IPS DF 19.7 (cell line): ENCODE data around the gene ZNF366.

Experiments
- DNase-seq: peaks from one replicate; pipeline ENCODE4 v3.0.0-alpha.2; 2013; ENCODE audit warnings: low read depth, low spot score

Gene ZNF366, protein sequence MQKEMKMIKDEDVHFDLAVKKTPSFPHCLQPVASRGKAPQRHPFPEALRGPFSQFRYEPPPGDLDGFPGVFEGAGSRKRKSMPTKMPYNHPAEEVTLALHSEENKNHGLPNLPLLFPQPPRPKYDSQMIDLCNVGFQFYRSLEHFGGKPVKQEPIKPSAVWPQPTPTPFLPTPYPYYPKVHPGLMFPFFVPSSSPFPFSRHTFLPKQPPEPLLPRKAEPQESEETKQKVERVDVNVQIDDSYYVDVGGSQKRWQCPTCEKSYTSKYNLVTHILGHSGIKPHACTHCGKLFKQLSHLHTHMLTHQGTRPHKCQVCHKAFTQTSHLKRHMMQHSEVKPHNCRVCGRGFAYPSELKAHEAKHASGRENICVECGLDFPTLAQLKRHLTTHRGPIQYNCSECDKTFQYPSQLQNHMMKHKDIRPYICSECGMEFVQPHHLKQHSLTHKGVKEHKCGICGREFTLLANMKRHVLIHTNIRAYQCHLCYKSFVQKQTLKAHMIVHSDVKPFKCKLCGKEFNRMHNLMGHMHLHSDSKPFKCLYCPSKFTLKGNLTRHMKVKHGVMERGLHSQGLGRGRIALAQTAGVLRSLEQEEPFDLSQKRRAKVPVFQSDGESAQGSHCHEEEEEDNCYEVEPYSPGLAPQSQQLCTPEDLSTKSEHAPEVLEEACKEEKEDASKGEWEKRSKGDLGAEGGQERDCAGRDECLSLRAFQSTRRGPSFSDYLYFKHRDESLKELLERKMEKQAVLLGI

GRCh38 chr5:72507231-72507906 lies at the start of gene ZNF366:
Gene ZNF366, minus strand, starts transcription at chr5:72507410. Its CDS starts 45,914 bp downstream, at chr5:72461496.
- DNase-seq = no peak

- DNase-seq = peak; percentile 42
Observed at GRCh38 chr5:72556351-72557166, 49.3 kb upstream of the ZNF366 start.

- no peak for DNase-seq
Observed at GRCh38 chr5:72555871-72556270, 48.7 kb upstream of the ZNF366 start.

- no peak for DNase-seq
Observed at GRCh38 chr5:72554897-72555296, 47.7 kb upstream of the ZNF366 start.

GRCh38 chr5:72552041-72552557 lies 44.9 kb upstream of the ZNF366 start:
- no peak for DNase-seq

DNA sequence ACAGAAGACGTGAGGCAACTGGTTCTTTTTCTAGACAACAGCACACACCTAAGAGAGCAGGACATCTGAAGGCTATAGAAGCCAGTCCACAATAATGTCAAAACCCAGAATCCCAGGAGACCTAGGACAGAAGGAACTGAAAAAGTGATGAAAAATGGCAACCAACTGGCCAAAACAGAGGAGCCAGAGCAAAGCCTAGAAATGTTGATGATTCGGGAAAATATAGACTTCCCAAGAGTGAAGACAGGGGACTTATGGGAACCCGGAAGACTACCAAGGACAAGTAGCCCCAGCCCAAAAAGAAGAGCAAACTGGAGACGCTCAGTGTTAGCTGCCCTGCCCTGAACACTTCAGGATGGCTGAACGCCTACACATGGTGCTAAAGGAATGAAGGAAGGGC lies 43.4 kb upstream of the ZNF366 start:
- DNase-seq = no peak

DNA sequence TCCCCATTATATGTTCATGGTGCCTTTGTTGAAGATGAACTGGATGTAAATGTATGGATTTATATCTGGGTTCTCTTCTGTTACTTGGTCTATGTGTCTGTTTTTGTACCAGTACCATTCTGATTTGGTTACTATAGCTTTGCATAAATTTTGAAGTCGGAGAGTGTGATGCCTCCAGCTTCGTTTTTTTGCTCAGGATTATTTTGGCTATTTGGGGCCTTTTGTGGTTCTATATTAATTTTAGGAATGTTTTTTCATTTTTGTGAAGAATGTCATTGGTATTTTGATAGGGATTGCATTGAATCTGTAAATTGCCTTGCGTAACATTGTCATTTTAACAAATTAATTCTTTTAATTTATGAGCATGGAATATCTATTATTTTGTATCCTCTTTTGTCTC lies 36.6 kb upstream of the ZNF366 start:
- no peak for DNase-seq

DNA sequence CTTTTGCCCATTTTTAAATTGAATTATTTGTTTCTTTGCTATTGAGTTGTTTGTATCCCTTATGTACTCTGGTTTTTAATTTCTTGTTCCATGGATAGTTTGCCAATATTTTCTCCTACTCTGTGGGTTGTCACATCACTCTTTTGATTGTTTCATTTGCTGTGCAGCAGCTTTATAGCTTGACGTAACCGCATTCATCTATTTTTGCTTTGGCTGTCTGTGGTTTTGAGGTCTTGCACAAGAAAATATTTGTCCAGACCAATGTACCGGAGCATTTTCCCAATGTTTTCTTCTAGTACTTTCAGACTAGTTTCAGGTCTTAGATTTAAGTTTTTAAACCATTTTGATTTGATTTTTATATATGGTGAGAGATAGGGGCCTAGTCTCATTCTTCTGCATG lies 36.2 kb upstream of the ZNF366 start:
- no peak for DNase-seq

DNA sequence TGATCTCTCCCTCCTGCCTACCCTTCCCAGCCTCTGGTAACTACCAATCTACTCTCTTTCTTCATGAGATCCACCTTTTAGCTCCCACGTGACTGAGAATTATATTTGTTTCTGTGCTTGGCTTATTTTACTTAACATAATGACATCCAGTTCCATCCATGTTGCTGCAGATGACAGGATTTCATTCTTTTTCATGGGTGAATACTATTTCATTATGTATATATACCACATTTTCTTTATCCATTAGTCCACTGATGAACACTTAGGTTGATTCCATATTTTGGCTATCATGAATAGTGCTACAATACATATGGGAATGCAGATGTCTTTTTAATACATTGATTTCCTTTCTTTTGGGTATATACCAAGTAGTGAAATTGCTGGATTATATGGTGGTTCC lies 35.5 kb upstream of the ZNF366 start:
- no peak for DNase-seq

DNA sequence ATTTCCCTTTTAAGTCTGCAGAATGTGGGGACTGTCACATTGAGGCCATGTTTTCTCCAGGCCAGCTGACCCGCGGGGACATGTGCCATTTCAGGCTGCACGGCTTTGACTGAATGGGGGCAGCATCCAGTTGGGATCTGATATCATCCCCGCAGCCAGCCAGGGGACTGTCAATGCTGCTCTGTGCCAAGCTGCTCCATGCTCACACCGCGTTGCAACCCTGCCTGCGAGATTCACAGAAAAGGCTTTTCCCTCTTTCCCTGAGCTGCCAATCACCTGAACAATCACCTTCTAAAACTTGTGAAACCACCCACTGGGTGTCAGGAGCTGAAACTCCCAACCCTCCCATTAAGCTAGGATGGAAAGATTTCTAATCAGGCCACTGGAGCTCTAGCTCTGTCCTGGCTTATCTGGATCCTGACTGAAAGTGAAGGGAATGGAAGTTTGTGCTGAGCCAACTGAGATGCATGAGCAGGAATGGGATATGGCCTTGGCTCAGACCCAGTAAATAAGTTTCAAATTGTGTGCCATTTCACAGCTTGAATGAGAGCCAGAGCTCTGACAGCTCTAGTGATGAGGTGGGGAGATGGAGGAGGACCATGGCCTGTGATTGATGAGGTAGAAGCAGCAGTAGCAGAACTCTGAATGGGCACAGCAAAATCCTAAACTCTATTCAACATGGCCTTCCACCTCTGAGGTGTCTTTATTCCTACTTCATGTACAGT lies 34.5 kb upstream of the ZNF366 start:
- no peak for DNase-seq

GRCh38 chr5:72540759-72541438 lies 33.7 kb upstream of the ZNF366 start:
- DNase-seq = no peak

DNA sequence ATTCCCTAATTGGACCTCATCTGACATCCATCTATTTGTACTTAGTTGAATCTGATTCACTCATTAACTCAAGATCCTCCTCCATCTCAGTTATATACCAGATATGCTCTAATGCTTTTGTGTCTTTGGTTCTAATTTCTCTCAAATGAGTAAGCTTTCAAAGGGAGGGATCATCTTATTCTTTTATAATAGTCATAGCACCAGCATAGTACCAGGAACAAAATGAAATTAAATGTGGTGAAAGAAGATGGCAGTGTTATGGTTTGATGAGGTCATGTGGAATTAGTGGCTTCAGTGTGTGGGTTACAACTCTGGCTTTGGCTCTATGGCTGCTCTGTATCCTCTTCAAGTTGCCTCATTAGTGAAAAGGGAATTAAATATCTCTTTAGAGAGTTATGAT lies 32.5 kb upstream of the ZNF366 start:
- no peak for DNase-seq

DNA sequence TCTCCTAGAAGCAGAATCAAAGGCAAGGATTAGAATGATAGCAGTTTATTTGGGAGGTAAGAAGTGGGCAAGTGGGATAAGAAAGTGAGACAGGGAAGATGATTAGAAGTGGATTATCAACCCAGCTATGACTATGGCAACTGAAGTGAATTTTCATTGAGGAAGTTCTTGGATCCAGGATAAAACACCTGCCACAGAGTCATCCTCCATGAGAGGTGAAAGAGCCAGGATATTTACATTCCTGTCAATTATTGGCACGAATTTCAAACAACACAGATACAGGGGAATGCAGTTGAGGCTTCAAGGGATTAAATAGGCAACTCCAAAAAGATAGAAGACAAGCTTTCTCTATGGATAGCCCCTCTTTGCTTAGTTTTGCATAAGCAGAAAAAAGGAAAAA lies 31.8 kb upstream of the ZNF366 start:
- DNase-seq = no peak

- DNase-seq = no peak
Observed at GRCh38 chr5:72537166-72537565, 30.0 kb upstream of the ZNF366 start.

- no peak for DNase-seq
Observed at GRCh38 chr5:72531496-72532190, 24.4 kb upstream of the ZNF366 start.

DNA sequence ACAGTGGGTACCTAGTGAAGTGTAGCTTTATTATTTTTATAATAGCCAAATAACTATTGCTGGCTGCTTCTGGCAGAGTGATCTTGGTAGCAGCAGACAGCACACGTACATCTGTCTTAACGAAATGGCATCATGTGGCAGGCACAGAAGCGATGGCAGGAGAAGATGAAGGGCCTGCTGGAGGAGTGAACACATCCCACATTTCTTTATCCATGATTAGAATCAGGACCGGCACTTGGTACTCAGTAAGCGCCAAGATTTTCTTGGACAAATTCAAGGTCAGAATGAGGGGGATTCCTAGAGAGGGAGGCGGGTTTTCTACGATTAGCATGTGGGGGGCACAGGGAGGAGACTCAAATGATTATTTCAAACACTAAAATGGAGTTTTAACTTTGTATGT lies 23.0 kb upstream of the ZNF366 start:
- DNase-seq = no peak

DNA sequence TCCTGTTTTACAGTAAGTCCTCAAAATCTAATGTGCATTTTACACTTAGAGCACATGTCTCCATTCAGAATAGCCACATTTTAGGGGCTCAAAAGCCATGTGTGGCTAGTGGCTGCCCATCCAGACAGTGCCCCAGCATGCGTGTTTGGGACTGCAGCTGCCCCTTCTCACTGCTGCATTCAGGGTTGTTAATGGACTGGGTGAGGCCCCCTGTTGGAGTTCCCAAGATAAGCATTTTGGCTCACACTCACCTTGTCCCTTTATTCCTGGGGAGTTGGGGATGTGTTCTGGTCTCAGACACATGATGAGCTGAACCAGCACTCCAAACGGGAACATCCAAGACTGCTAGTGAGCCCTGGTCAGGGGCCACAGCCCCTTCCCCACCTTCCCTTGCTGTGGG lies 22.2 kb upstream of the ZNF366 start:
- no peak for DNase-seq

GRCh38 chr5:72525816-72526215 lies 18.6 kb upstream of the ZNF366 start:
- DNase-seq = no peak

DNA sequence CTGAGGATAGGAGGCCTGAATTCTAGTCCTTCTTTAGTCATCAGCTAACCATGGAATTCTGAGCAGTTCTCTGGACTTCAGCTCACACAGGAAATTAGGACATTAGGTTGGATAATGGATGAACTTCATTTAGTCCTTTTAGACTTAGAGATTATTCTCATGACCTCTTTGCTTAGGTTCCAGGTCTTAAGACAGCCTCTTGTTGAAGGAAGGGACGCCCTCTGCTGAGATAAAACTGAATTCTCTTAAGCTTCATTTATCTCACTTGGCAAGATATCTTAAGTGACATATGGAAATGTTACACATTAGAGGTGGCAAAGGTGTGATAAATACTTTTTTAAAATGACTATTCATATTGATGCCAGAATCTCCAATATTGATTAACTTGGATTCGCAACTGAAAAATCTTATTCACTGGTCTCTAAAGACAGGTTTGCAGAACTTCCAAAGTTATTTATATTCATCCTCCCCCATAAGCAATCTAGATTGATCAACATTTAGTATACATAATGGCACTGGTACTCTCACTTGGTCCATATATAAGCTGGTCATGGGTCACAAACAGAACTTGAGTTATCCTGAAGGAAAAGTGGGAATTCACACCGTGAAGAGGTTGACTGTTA lies 16.9 kb upstream of the ZNF366 start:
- no peak for DNase-seq
